Stimulated activated CD8-positive, alpha-beta memory T cell treated with anti-CD3 and anti-CD28 coated beads, Interleukin-15, amount 100 ng/mL, for 48 hours (primary cell): ENCODE results near the gene POLR2A.
"Not testable (repeated sequence)": the region's sequence is repeated elsewhere in the genome, so short reads cannot be mapped to it uniquely, and the experiment has no call there.

Experiments used
- DNase-seq, 2 donors: peaks; one replicate each; pipeline ENCODE4 v3.0.0-alpha.2; 2020; ENCODE audit warnings: low read depth in 2 of 2

POLR2A gene

DNA sequence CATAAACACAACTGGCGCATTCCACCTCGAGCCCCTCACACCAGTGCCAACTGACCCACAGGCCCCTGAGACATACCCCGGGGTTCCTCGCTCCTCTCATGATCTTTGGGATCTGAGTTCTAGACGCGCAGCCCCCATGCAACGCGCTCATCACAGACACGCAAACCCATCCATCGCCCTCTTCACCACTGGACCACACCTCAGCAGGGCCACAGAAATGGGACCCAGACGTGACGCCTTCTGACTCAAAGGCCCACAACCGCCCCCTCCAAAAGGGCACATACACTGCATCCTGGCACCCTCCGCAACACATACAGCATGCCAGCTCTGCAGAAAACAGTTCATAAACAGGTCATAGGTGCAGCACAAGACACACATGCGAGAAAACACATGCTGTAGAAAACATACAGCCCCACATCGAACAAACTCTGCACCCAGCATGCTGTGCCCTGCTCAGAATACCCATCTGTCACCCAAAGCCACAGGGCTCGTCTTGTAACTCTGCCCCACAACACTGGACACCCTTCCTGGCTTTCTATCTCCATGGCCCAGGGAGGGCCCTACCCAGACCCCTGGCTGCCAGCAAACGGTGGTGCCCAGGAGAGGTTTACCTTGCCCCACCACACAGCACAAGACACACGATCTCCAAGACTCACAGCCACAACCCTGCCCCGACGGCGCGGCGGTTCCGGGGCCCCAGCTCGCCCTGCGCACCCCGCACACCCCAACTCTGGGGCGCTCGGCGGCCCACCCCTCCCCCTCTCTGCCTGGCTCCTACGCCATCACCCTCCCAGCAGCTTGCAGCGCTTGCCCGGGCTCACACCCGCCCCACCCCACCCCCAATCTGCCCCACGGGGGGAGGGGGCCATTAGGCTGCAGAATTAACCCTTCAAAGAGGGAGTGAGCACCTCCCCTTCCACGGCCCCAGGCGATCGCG is 5.6 kb upstream of the POLR2A start:
- DNase-seq: peak in 1 of 2 donors; percentile 42

DNA sequence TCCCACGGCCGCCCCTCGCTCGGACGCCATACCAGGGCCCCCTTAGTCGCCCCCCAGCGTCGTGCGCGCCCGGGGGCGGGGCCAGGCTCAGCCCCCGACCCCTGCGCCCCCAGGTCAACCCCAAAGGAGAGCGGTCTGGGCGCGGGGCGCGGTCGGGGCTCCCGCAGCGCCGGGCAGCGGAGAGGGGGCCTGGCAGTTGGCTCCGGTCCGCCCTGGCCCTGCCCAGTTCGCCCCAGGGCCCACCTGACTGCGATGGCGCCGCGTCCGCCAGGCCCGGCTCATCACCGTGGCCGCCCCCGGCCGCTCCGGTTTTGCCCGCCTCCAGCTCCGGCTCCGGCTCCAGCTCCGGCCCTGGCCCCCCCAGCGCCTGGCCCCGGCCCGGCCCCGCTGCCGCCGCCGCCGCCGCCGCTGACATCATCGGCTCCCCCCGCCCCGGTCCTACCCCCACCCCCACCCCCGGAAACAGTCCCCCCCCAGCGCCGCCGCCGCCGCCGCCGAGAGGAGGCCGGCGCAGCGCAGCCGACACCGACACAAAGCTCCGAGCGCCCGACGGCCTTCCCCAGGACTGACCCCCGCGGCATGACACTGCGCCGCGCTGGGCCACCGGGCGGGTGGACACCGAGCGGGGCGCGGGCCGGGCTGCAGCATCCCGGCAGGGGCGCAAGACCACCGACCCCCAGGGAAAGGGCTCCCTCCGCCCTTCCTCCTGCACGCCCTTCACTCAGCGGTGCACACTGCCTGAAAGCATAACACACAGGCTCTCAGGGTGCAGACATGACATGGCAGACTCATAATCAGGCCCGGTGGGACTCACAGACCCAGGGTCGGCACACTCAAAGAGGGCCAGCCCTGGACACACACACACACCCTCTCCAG is 4.7 kb upstream of the POLR2A start, which contains the start of gene ZBTB4:
ZBTB4 (minus strand) TSS at position 419 of the 876 bp plus-strand sequence. CDS start 12,830 bp downstream, outside the sequence.
- peak in 1 of 2 donors; percentile 33 for DNase-seq

DNA sequence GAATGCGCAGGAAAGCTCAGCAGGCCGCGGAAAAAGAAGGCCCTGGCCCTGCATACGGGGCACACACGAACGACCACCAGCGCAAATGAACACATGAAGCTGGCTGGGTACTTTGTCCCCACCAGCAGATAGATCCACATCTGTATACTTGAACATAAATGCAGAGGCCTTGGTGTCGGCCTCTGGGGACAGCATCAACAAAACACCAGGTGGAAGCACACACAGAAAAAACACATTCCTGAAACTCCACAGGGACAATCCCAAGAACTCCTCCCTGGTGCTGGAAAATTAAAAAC is 4.1 kb upstream of the POLR2A start:
- no peak for DNase-seq

DNA sequence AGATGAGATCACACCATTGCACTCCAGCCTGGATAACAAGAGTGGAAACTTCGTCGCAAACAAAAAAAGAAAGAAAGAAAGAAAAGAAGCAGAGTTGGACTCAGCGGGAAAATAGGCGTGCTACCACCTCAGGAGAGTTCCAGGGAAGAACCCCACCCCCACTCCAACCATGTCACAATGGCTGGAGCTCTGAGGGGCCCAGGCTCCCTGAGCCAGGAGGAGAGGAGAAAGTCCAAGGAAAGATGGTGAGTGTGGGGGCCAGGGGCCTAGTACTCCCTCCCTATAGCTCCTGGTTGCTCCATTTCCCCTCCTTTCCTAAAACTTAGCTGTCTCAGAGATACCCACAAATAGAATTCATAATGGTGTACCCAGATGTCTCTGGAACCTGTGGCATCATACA is 2.9 kb upstream of the POLR2A start, which contains the start of gene SLC35G6:
SLC35G6 (plus strand) TSS at position 172 of the 400 bp plus-strand sequence; CDS start at position 243, 71 bp downstream.
- DNase-seq: not testable (repeated sequence)

DNA sequence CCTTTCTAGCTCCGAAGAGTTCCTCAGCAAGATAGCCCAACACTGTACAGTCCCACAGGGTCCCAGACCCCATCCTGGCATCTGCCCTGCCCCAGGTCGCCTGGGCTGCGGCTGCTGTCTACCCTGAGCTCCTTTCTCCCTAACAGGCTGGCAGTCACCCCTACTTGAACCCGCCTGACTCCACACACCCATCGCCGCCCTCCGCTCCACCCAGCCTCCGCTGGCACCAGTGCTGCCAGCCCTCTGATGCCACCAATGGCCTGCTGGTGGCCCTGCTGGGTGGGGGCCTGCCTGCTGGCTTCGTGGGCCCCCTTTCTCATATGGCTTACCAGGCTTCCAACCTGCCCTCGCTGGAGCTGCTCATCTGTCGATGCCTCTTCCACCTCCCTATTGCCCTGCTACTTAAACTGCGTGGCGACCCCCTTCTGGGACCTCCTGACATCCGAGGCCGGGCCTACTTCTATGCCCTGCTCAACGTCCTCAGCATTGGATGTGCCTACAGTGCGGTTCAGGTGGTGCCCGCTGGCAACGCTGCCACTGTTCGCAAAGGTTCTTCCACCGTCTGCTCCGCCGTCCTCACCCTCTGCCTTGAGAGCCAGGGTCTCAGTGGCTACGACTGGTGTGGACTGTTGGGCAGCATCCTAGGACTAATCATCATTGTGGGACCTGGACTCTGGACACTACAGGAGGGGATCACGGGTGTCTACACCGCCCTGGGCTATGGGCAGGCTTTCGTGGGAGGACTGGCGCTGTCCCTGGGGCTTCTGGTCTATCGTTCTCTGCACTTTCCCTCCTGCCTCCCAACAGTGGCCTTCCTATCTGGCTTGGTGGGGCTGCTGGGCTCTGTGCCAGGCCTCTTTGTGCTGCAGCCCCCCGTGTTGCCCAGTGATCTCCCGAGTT is 2.1 kb upstream of the POLR2A start:
- DNase-seq: not testable (repeated sequence)

DNA sequence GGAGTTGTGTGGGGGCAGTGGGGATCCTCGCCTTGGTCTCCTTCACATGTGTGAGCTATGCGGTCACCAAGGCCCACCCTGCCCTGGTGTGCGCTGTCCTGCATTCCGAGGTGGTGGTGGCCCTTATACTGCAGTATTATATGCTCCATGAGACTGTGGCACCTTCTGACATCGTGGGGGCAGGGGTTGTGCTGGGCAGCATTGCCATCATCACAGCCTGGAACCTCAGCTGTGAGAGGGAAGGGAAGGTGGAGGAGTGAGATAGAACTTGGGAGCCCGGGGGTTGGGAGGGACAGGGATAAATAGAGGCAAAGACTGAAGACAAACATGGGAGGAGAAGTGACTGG is 1.5 kb upstream of the POLR2A start:
- DNase-seq: not testable (repeated sequence)

DNA sequence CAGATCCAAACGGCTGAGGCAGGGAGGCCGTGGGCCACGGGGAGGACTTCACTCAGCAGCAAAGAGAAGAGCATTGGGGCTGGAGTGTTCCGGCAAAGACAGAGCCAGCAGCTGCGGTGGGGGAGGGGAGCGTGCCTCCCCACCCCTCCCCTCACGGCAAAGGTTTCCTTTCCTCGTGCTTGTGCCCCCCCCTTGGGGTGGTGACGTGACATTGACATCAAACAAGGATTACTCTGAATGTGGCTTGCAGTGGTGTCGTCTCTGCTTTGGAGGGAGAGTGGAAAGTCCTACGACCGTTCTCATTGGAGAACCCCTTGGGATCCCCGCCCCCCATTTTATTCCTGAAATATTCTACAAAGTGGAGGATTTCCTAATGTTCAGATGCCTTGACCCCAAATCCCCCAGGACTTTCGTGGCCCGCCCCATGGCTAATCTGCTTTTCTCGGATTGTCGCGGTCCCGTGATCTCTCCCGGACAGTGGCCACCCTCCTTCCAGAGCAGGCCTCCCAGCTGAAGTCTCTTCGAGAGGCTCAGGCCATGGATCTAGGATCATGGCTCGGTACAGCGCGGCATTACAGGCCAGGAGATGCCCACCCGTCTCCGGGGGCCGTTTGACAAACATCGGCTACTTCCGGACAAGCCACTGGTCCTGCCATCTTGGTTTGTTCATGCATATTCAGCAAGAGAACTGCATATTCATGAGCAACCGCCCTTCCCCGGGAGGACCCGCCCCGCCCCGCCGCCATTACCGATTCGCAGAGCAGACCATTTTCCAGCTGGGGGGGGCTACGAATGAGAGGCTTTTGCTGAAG is 705 bp upstream of the POLR2A start:
- peak; percentile 80 to 88 for DNase-seq

DNA sequence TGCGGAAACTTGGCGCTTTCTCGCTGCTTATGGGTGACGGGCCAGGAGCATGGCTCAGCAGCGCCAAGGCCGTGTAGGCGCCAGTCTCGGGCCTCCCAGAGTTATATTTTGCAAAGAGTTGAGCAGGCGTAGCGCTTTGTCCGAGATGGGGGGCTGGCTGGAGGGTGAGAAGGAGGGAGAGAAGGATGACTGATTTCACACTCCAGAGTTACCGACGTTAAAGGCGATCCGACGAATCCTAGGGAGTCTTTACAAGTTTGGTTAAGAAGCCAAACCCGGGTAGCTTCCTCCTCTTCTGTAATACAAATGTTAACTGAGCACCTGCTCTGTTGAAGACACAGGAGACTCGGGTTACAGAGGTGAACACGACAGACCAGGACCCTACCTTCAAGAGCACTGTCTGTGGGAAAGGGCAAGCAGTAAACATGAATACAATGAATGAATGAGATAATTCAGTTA is 782 bp downstream of the POLR2A start:
- no peak for DNase-seq

DNA sequence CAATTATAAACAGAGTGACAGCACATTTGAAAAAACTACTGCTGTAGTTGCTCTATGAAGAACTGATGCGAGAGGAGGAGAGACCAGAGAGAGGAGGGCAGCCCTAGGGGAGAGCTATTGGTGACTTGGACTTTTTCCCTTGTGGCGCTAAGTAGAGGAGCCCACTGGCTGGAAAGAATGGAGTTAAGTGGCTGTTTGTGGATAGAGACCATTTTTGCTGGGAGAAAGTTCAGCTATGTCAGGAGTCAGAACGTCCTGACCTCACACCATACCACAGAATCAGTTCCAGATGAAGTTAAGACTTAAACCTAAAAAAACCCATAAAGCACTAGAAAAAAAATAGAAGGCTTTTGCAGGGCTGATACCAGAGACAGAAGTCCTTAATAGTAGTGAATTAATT is 2.0 kb downstream of the POLR2A start:
- DNase-seq: no peak

DNA sequence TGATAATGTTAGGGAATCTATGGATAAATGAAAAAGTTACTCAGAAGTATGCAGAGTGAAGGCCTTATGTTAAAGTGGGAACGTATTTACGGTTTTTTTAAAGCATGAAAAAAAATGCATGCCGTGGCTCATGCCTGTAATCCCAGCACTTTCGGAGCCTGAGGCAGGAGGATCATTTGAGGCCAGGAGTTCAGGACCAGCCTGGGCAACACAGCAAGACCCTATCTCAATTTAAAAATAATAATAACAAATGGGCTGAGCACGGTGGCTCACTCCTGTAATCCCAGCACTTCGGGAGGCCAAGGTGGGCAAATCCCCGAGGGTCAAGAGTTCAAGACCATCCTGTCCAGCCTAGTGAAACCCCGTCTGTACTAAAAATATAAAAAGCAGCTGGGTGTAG is 6.0 kb downstream of the POLR2A start:
- DNase-seq: no peak

DNA sequence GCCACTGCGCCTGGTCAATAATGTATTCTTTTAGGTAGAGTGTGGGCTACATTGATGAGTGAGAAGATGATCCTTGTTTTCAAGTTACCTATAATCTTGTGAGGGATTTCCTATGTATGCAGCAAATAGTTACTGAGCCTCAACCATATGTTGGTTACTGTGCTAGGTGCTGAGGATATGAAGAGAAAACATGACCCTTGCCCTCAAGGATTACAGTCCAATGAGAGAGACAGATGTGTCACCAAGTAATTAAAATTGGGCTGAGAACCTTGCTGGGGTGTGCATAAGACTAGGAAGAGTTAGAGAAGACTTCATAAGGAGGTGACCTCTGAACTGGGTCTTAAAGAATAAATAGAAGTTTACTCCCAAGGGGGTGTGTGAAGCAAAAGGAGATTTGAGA is 7.4 kb downstream of the POLR2A start:
- no peak for DNase-seq

DNA sequence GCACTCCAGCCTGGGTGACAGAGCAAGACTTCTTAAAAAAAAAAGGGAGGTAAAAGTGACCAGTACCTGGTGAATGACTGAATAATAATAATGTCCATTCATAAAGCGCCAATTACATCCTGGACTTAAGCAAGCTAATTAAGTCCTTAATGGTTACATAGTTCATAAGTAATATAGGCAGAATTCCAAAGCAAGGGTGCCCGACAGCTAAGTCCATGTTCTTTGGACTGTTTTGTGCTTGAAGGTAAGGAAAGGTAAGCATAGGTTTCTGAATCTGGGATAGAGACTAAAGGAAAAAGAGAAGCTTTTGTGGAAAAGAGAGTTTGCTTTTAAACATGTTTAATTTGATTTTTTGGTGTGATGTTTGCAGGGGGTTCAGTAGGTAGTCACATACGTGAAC is 9.8 kb downstream of the POLR2A start:
- DNase-seq: no peak

DNA sequence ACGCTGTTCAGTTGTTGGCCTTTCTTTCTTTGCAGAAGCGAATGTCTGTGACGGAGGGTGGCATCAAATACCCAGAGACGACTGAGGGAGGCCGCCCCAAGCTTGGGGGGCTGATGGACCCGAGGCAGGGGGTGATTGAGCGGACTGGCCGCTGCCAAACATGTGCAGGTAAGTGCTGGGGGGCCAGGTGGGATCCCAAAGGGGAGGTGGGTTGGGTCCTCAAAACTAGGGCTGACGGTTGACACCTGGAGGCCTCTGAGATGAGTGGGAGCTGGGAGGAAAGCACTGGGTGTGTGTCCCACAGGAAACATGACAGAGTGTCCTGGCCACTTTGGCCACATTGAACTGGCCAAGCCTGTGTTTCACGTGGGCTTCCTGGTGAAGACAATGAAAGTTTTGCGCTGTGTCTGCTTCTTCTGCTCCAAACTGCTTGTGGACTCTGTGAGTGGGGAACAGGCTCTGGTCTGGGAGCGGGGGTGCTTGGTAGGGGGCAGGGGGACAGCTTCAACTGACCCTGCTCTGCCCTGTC is 11.8 kb downstream of the POLR2A start:
- no peak for DNase-seq

DNA sequence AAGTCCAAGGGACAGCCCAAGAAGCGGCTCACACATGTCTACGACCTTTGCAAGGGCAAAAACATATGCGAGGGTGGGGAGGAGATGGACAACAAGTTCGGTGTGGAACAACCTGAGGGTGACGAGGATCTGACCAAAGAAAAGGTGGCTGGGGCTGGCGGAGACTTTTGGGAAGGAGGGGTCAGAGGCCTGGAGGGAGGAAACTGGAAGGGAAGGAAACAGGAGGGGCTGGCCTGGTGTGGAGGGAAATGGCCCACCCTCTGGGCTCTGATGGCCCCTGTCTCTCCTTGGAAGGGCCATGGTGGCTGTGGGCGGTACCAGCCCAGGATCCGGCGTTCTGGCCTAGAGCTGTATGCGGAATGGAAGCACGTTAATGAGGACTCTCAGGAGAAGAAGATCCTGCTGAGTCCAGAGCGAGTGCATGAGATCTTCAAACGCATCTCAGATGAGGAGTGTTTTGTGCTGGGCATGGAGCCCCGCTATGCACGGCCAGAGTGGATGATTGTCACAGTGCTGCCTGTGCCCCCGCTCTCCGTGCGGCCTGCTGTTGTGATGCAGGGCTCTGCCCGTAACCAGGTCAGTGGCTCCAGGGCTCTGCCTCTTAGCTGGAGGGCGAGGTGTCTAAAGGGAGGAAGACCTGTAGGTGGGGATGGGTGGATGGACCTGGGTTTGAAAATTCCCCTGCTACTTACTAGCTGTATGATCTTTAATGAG is 12.5 kb downstream of the POLR2A start:
- no peak for DNase-seq

DNA sequence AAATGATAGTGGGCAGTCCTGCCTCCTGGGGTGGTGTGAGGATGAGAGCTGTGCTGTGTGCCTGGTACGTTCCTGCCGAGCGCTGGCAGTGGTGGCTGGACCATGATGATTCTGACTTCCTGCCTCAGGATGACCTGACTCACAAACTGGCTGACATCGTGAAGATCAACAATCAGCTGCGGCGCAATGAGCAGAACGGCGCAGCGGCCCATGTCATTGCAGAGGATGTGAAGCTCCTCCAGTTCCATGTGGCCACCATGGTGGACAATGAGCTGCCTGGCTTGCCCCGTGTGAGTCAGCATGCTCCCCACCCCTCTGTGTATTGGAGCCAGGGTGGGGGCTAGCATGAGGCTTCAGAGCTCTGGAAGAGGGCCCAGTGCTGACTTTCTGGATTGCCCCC is 13.1 kb downstream of the POLR2A start:
- DNase-seq: no peak

DNA sequence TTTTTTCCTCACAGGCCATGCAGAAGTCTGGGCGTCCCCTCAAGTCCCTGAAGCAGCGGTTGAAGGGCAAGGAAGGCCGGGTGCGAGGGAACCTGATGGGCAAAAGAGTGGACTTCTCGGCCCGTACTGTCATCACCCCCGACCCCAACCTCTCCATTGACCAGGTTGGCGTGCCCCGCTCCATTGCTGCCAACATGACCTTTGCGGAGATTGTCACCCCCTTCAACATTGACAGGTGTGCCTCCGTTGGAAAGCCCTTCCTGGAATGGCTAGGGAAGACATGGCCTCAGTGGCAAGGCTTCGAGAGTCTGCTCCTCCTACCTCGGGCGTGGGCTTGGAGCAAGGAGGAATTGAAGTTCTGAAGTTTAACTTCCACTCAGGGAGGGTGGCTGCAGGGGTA is 13.5 kb downstream of the POLR2A start:
- DNase-seq: no peak

DNA sequence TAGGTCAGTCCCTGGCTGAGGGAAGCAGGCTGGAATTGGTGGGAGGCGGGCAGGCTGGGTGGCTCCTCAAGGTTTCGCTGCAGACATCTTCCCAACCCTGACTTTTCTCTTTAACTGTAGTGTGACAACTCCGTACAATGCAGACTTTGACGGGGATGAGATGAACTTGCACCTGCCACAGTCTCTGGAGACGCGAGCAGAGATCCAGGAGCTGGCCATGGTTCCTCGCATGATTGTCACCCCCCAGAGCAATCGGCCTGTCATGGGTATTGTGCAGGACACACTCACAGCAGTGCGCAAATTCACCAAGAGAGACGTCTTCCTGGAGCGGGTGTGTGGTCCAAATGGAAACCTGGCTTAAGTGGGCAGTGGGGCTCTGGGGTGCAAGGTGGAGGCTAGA is 15.0 kb downstream of the POLR2A start:
- DNase-seq: no peak

DNA sequence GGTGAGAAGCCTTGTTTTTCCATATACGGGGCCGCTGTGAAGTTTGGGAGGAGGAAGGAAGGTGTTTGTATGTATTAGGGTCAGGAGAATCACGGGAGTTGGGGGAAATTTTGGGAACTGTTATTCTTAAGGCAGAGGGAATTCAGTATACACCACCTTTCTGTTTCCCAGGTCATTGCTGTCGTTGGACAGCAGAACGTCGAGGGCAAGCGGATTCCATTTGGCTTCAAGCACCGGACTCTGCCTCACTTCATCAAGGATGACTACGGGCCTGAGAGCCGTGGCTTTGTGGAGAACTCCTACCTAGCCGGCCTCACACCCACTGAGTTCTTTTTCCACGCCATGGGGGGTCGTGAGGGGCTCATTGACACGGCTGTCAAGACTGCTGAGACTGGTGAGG is 17.6 kb downstream of the POLR2A start:
- no peak for DNase-seq

DNA sequence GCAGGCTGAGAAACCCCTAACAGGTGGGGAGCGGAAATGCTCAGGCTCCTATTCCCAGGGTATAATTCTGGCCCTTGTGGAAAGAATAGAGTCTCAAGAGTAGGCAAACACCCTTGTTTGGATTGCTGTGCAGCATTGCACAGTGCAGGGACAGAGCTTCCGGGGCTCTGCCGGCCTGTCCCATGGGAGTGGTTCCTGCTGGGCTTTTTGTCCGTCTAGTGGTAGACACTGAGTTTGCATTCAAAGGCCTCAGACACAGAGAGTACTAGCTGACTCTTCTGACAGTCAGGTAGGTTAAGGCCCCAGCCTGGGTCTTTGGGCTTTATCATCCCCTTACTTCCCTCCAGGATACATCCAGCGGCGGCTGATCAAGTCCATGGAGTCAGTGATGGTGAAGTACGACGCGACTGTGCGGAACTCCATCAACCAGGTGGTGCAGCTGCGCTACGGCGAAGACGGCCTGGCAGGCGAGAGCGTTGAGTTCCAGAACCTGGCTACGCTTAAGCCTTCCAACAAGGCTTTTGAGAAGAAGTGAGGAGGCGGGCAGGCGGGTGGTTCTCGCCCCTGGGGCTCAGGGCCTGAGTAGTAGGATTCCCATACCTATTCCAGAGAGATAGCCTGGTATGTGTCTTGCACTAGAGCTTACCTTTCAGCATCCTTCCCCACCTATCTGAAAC is 18.1 kb downstream of the POLR2A start:
- no peak for DNase-seq
